Smooth muscle cell (in vitro differentiated cells): ENCODE measurements around the gene BICRAL. TPM values are rescaled to one million over a fixed set of nuclear protein-coding genes. Genes with fewer than 3 reads are reported as not detected.

Experiments
- DNase-seq: peaks from one replicate; lab custom pipeline; 2025; ENCODE audit not compliant: unreplicated experiment; lab: John Stamatoyannopoulos, UW
- H2AFZ ChIP-seq: fragments of 200-600 bp; sonication (generic); 2 replicates; pipeline ENCODE4 v1.6.0; 2016; ENCODE audit warnings: antibody characterized with exemption, low read depth, mild to moderate bottlenecking
- H3F3A ChIP-seq: fragments of 200-600 bp; sonication (generic); 2 replicates; pipeline ENCODE4 v1.6.0; 2017; ENCODE audit warnings: antibody characterized with exemption, low read depth
- H3K27ac ChIP-seq: fragments of 200-600 bp; sonication (generic); 2 replicates; pipeline ENCODE4 v1.5.1; 2016; ENCODE audit warnings: low read depth, mild to moderate bottlenecking
- H3K27me3 ChIP-seq: fragments of 200-600 bp; sonication (generic); 2 replicates; pipeline ENCODE4 v1.6.1; 2016; ENCODE audit warnings: low read depth, mild to moderate bottlenecking
- H3K36me3 ChIP-seq: fragments of 200-600 bp; sonication (generic); 2 replicates; pipeline ENCODE4 v1.5.1; 2016; ENCODE audit warnings: low read depth
- H3K4me1 ChIP-seq: fragments of 200-600 bp; sonication (generic); 2 replicates; pipeline ENCODE4 v1.5.1; 2016; ENCODE audit warnings: low read depth
- H3K4me2 ChIP-seq: fragments of 200-600 bp; sonication (generic); 2 replicates; pipeline ENCODE4 v1.6.0; 2016; ENCODE audit warnings: mild to moderate bottlenecking
- H3K4me3 ChIP-seq: fragments of 200-600 bp; sonication (generic); 2 replicates; pipeline ENCODE4 v1.5.1; 2016; ENCODE audit warnings: mild to moderate bottlenecking
- H3K79me2 ChIP-seq: fragments of 200-600 bp; sonication (generic); 2 replicates; pipeline ENCODE4 v1.6.0; 2016; ENCODE audit warnings: low read depth, mild to moderate bottlenecking
- H3K9ac ChIP-seq: fragments of 200-600 bp; sonication (generic); 2 replicates; pipeline ENCODE4 v1.6.0; 2016; ENCODE audit warnings: low read depth
- H3K9me3 ChIP-seq: fragments of 200-600 bp; sonication (generic); replicated peaks from 2 replicates; pipeline ENCODE4 v1.5.1; 2016; ENCODE audit warnings: low read depth
- H4K20me1 ChIP-seq: fragments of 200-600 bp; sonication (generic); 2 replicates; pipeline ENCODE4 v1.6.0; 2016; ENCODE audit warnings: low read depth
- WGBS: methylation state at CpG from one replicate; pipeline ENCODE4 v1.1.7; 2016; ENCODE audit warnings: low lambda C conversion rate; 5-methylcytosine and 5-hydroxymethylcytosine counted together
- polyA plus RNA-seq: library from polyadenylated mRNA; unstranded; fragments of >200 nt; fragmentation: Nextera tagmentation; extraction: Ambion mirVana; gene quantifications from 2 replicates; pipeline ENCODE4 v1.2.1, GENCODE V29; 2016
- total RNA-seq: library from RNA; depleted of rRNA; stranded (reverse); fragments of >200 nt; gene quantifications from 2 replicates; pipeline ENCODE4 v1.2.3, GENCODE V29; 2014
- TF ChIP-seq, protein P1 (sequence below): fragments of 200-600 bp; sonication (generic); IDR thresholded peaks from 2 replicates; pipeline ENCODE4 v1.5.1; 2017; ENCODE audit warnings: borderline replicate concordance, mild to moderate bottlenecking, antibody characterized with exemption; ENCODE audit not compliant: insufficient read depth, poor library complexity, severe bottlenecking

The BICRAL gene
- total and polyA plus RNA-seq, 2 experiments from 2014 or later = 1.4 to 7.9 TPM

DNA sequence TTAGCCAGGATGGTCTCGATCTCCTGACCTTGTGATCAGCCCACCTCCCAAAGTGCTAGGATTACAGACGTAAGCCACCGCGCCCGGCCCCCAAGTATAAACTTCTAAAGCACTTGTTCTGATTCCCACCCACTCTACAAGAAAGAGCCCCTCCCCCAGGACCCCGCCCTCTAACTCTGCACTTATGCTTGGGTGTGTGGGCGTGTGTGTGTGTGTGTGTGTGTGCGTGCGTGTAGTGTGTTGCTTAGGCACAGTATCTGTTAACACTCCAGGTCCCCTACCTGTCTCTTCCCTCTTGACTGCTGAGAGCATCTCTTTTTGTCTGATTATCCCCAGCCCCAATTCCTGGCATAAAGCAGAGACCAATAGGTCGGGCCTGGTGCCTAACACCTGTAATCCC, 128.0 kb downstream of the BICRAL start:
- TF ChIP-seq, protein P1, sequence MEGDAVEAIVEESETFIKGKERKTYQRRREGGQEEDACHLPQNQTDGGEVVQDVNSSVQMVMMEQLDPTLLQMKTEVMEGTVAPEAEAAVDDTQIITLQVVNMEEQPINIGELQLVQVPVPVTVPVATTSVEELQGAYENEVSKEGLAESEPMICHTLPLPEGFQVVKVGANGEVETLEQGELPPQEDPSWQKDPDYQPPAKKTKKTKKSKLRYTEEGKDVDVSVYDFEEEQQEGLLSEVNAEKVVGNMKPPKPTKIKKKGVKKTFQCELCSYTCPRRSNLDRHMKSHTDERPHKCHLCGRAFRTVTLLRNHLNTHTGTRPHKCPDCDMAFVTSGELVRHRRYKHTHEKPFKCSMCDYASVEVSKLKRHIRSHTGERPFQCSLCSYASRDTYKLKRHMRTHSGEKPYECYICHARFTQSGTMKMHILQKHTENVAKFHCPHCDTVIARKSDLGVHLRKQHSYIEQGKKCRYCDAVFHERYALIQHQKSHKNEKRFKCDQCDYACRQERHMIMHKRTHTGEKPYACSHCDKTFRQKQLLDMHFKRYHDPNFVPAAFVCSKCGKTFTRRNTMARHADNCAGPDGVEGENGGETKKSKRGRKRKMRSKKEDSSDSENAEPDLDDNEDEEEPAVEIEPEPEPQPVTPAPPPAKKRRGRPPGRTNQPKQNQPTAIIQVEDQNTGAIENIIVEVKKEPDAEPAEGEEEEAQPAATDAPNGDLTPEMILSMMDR = no peak
- H3K9me3 ChIP-seq = no peaks in the 10 kb centered on the region
- H3K79me2 ChIP-seq = no peaks in the 10 kb centered on the region
- H3K27ac ChIP-seq = no peak overlapping the region
- H3K4me2 ChIP-seq = no peak overlapping the region
- H4K20me1 ChIP-seq = no peaks in the 10 kb centered on the region
- no peaks in the 10 kb centered on the region for H3K4me1 ChIP-seq
- no peaks in the 10 kb centered on the region for H3K27me3 ChIP-seq
- no peak for DNase-seq
- no peak overlapping the region for H2AFZ ChIP-seq
- WGBS = 86% methylated on average over 10 of the region's 10 CpGs
- H3F3A ChIP-seq = peaks cover 4% of the 10 kb centered on the region
- H3K4me3 ChIP-seq = no peak overlapping the region
- no peak overlapping the region for H3K9ac ChIP-seq
- H3K36me3 ChIP-seq = no peaks in the 10 kb centered on the region

DNA sequence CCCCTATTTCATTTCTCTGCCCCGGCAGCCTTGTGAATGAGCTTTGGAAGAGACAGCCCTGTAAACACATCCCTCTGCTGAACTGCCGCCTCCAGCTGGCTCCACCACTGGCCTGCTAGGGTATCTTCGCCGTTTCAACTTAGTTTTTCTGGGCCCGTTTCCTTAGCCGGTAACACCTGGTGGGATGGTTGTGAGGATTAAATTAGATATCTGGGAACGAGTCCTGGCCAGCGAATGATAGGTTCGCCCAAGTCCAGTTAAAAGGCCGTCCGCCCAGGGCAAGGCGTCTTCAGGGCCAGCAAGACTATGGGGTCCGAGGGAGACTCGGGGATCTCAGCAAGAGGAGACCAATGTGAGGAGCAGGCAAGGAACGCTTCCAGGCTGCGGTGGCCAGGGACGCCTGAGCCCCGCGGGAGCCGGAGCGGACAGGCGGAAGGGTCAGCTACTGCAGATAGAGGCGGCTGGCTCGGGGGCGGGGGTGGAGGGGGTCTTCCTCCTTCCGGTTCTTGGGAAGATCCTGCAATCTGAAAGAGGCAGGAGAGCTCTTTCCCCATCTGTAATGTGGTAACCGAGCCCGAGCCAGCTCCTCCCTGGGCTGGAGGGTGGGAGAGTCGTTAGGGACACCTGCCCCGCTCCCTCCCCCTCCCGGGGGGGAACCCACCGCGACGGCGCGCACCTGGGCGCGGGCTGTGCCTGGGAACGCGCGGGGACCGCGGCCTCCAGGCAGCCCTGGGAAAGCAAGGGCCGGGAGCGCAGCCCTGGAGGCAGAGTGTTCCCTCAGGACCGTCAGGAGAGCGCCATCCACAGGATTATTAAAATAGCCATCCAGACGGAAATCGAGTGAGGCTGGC, 129.5 kb downstream of the BICRAL start:
- Histone ChIP-seq H3K4me3 (peak overlapping the region; percentile 49), H2AFZ (peak overlapping the region; percentile 89), H3K27me3 (no peaks in the 10 kb centered on the region), H3K4me2 (peak overlapping the region; percentile 86), H3K27ac (no peak overlapping the region), H4K20me1 (no peaks in the 10 kb centered on the region), H3K9me3 (no peaks in the 10 kb centered on the region), H3K79me2 (no peaks in the 10 kb centered on the region), H3K9ac (no peak overlapping the region), H3K4me1 (no peaks in the 10 kb centered on the region), H3K36me3 (no peaks in the 10 kb centered on the region), H3F3A (peaks cover 4% of the 10 kb centered on the region)
- 4% methylated on average over 47 of the region's 49 CpGs for WGBS
- TF ChIP-seq, protein P1 = no peak
- DNase-seq = no peak

DNA sequence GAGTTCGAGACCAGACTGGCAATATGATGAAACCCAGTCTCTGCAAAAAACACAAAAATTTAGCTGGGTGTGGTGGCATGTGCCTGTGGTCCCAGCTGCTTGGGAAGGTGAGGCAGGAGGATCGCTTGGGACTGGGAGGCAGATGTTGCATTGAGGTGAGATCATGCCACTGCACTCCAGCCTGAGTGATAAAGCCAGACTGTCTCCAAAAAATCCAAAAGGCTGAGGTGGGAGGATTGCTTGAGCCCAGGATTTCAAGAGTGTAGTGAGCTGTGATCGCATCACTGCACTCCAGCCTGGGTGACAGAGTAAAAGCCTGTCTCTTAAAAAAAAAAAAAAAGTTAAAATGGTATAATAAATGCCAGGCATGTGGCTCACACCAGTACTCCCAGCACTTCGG, 132.7 kb downstream of the BICRAL start:
- Histone ChIP-seq H3K36me3 (no peaks in the 10 kb centered on the region), H3K4me3 (no peak overlapping the region), H2AFZ (no peak overlapping the region), H3K27ac (no peak overlapping the region), H4K20me1 (no peaks in the 10 kb centered on the region), H3K4me2 (no peak overlapping the region), H3K9ac (no peak overlapping the region), H3K79me2 (no peaks in the 10 kb centered on the region), H3K27me3 (no peaks in the 10 kb centered on the region), H3F3A (peaks cover 4% of the 10 kb centered on the region), H3K9me3 (no peaks in the 10 kb centered on the region), H3K4me1 (no peaks in the 10 kb centered on the region)
- 73% methylated on average over 4 of the region's 4 CpGs for WGBS
- no peak for DNase-seq
- TF ChIP-seq, protein P1 = no peak

DNA sequence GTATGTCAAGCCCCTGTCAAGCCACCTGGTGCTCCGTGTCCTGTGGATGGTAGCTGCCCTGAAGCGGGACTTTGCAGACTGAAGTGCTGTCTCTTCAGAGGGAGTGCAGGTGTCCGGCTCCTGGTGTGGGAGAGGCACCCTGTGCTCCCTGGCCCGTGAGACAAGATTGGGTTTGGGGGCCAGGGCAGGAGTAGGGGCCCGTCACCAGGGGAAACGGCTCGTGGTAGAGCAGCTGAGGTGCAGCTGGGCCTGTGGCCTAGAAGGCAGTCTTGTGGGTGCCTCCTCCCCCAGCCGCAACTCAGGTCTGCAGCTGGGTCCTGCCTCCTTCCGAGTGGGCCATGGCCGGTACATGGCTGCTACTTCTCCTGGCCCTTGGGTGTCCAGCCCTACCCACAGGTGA, 133.9 kb downstream of the BICRAL start, which contains the start of gene PTCRA:
Gene PTCRA, plus strand, starts transcription at position 322 of the 400 bp plus-strand sequence. Its CDS starts 17 bp downstream, at position 339.
- H3K36me3 ChIP-seq = no peaks in the 10 kb centered on the region
- H3K9ac ChIP-seq = no peak within 1 kb of the TSS
- H3K4me1 ChIP-seq = no peaks in the 10 kb centered on the region
- 84% methylated on average over 10 of the region's 10 CpGs for WGBS
- H3K4me3 ChIP-seq = no peak within 1 kb of the TSS
- H2AFZ ChIP-seq = no peak within 1 kb of the TSS
- H3K79me2 ChIP-seq = no peaks in the 10 kb centered on the region
- no peak within 1 kb of the TSS for H3K4me2 ChIP-seq
- no peak within 1 kb of the TSS for H3K27ac ChIP-seq
- no peaks in the 10 kb centered on the region for H4K20me1 ChIP-seq
- no peak for DNase-seq
- peaks cover 4% of the 10 kb centered on the region for H3F3A ChIP-seq
- H3K27me3 ChIP-seq = no peaks in the 10 kb centered on the region
- no peaks in the 10 kb centered on the region for H3K9me3 ChIP-seq
- TF ChIP-seq, protein P1 = no peak
